GM13976 (cell line): ENCODE measurements around the gene PTPA.

Experiments used
- DNase-seq: peaks from one replicate; pipeline ENCODE4 v3.0.0; 2012; ENCODE audit warnings: low spot score
- in situ Hi-C: fragments of 300-500 bp; cut with MboI; formaldehyde crosslinking; loops from one replicate; pipeline ENCODE4 v1.12.0; 2022; ENCODE audit warnings: low sequenced_read_pairs, mixed read lengths, inconsistent platforms; ENCODE audit not compliant: unreplicated experiment
- TF ChIP-seq, protein P1 (sequence below): IDR thresholded peaks from 2 replicates; pipeline ENCODE4 v1.5.1; 2012; ENCODE audit warnings: borderline replicate concordance, mild to moderate bottlenecking; ENCODE audit not compliant: insufficient read depth; ENCODE audit errors: extremely low read depth, missing control alignments, control extremely low read depth

PTPA gene

DNA sequence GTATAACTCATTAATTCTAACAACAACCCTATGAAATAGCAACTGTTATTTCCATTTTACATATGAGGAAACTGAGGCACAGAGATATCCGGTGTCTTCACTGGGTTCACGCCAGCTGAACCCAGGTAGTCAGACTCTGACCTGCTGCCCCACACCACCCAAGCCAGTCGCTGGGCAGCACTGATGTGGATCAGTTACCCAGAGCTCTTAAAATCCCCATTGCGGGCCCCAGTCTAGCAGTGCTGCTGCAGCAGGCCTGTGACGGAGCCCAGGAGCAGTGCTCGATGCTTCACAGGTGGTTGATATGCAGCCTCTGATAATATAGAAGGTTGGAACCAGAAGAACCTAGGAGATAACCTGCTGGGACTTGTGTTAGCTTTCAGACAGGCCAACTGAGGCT is 24.3 kb downstream of the PTPA start:
- no peak for DNase-seq
- TF ChIP-seq, protein P1, sequence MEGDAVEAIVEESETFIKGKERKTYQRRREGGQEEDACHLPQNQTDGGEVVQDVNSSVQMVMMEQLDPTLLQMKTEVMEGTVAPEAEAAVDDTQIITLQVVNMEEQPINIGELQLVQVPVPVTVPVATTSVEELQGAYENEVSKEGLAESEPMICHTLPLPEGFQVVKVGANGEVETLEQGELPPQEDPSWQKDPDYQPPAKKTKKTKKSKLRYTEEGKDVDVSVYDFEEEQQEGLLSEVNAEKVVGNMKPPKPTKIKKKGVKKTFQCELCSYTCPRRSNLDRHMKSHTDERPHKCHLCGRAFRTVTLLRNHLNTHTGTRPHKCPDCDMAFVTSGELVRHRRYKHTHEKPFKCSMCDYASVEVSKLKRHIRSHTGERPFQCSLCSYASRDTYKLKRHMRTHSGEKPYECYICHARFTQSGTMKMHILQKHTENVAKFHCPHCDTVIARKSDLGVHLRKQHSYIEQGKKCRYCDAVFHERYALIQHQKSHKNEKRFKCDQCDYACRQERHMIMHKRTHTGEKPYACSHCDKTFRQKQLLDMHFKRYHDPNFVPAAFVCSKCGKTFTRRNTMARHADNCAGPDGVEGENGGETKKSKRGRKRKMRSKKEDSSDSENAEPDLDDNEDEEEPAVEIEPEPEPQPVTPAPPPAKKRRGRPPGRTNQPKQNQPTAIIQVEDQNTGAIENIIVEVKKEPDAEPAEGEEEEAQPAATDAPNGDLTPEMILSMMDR, result no peak

DNA sequence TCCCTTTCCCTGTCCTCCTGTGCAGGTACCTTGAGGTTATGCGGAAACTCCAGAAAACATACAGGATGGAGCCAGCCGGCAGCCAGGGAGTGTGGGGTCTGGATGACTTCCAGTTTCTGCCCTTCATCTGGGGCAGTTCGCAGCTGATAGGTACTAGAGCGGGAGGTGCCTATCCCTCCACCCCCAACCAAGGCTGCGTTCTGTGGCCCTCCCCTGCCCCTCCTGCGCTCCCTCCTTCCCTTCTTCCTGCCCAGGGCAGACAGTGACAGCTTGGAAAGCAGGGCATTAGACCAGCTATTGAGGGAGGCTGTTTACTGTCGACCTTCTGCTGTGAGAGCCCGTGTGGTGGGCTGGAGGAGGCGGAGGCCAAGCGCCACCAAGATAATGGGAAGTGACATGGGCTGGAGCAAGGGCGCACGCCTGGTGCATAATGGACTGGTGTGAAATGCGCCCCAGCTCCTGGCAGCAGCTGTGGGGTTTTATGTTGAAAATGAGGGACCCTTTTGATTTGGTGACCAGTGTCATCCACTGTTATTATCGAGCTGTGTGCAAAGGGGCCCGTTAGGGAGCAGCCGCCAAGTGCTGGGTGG is 25.3 kb downstream of the PTPA start:
- in situ Hi-C loops, result loop anchor here (10.0 to 25.0 kb wide), 2 partner anchors 478 to 651 kb away; no protein-coding TSS in a partner anchor
- TF ChIP-seq, protein P1, result no peak
- no peak for DNase-seq

More for the DNA sequence above, 24.3 kb downstream of the PTPA start:
- in situ Hi-C loops, result loop anchor here (10.0 to 25.0 kb wide), 2 partner anchors 479 to 652 kb away; no protein-coding TSS in a partner anchor

DNA sequence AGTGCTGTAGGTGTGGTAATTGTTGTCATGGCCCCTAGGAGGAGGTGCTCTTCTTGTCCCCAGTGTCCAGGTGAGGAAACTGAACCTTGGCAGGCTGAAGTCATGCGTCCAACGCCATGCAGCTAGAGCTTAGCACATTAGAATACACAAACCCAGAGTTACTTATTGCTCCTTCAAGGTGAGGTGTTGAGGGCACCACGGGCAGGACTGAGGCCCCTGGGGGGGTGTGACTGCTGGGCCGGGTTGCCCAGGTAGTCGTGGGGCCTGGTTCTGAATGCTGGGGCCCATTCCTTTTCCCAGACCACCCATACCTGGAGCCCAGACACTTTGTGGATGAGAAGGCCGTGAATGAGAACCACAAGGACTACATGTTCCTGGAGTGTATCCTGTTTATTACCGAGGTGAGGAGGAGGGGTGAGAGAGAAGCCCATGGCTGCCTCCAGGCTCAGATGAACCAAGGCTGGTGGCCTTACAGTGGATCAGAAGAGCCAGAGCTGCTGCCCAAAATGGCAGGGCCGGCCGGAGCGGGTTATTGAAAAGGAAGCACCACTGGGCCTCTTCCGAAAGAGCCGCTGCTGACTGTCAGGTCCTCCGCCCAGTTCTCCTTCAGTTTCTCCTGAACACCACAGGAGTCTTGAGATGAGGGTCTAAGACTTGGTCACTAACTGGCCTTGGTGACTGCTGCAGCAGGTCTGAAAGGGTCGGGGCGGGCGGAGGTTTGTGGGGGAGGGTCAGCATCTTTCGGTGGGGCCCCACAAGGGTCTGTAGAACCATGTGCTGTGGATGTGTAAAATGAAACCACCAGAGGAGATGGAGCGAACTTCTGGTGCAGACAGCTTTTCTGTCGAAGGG is 26.3 kb downstream of the PTPA start:
- TF ChIP-seq, protein P1, result no peak
- in situ Hi-C loops, result loop anchor here (10.0 to 25.0 kb wide), 2 partner anchors 477 to 650 kb away; no protein-coding TSS in a partner anchor
- no peak for DNase-seq

DNA sequence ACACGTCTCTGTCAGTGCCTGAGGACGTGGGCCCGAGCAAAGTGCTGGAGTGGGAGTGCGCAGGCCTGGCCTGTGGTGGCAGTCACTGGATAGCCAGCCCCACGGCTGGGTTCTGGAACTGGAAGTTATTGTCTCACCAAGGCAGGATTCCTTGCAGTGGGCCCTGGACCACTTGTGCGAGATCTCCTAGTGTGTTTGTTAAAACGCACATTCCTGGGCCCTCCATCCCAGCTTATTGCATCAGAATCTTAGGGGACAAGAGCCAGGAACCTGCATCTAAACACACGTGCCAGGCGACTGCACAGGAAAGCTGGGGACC is 26.9 kb downstream of the PTPA start:
- in situ Hi-C loops, result loop anchor here (10.0 to 25.0 kb wide), 2 partner anchors 477 to 649 kb away; no protein-coding TSS in a partner anchor
- TF ChIP-seq, protein P1, result no peak
- DNase-seq, result no peak

DNA sequence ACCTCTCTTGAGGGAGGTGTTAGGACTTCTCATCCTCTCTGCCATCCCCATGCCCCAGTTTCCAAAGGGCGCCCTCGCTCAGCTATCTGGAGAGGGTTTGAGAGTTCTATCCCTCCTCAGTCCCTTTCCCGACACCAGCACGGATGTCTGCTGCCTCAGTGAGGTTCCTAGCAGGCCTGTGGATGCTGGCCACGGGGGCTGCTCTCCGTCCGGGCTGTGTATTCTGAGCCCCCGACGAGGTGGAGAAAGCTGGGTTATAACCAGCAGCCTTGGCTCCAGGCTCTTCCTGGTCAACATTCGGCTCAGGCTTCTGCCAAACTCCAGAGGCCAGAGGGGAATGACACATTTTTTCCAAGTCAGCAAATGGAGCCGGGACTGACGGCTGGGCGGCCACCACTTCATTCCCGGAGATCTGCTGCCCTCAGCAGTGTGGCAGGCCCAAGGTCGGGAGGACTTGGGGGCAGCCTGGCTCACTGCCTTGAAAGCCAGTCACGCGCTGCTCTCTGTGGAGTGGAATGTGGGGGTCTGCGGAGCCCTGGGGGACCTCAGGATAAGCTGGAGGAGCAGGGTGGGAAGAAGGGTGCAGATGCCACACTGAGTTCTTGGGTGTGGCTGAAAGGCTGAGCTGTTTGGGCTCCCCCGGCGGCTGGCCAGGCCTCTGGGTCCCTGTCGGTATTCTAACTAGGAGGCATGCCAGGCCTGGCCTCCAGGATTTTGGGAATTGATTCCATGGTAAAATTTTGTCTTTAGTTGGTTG is 27.4 kb downstream of the PTPA start:
- no peak for DNase-seq
- in situ Hi-C loops, result loop anchor here (10.0 to 25.0 kb wide), 2 partner anchors 476 to 649 kb away; no protein-coding TSS in a partner anchor
- TF ChIP-seq, protein P1, result no peak

DNA sequence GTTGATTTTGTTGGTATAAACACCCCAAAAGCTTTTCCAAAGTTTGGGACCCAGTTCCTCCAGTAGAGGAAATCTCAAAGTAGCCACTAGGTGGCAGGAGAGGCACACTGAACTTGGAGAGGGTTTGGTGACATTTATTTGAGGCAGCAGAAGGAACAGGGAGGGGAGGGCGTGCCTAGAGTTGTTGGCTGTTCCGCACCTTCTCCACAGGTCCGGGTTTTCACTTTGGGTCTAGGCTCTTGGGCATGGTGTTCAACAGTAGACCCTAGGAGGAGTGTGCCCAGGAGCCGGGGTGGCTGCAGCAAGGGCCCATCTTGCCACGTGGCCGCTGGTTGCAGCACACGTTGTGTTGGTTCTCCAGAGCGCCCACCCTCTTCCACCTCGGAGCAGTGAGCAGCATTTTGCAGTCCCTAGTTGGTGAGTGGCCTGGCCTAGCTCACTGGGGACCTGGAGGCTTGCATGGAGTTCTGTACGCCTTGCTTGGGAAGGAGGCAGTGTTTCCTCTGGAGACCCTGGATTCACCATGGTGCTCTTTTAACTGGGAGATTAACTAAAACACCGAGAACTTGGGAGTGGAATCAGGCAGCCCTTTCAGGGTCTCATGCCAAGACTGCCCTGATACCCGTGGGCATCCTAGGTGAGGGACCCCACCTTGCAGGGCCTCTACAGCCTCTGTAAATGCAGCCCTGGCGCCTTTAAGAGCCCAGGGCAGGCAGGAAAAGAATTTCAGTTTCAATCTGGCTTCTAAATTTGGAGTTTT is 28.2 kb downstream of the PTPA start:
- peak; percentile 86 for DNase-seq
- TF ChIP-seq, protein P1, result peak; percentile 72
- in situ Hi-C loops, result loop anchor here (10.0 to 25.0 kb wide), 2 partner anchors 475 to 648 kb away; no protein-coding TSS in a partner anchor
